OCI-LY1 (cell line): ENCODE data around the gene AFF1.

ENCODE experiments used
- H2AFZ ChIP-seq: fragments of 200-600 bp; sonication (generic), shearing (Covaris generic); 2 replicates; pipeline ENCODE4 v1.6.0; 2014; ENCODE audit warnings: antibody characterized with exemption, mild to moderate bottlenecking, low read length
- H3F3A ChIP-seq: fragments of 200-600 bp; sonication (generic), shearing (Covaris generic); 2 replicates; pipeline ENCODE4 v1.6.0; 2014; ENCODE audit warnings: mild to moderate bottlenecking, antibody characterized with exemption, low read length, moderate library complexity; ENCODE audit not compliant: insufficient read depth
- H3K27ac ChIP-seq: fragments of 200-600 bp; sonication (generic); 2 replicates; pipeline ENCODE4 v1.5.1; 2014; ENCODE audit warnings: low read length, mixed run types, mild to moderate bottlenecking, low read depth; ENCODE audit not compliant: poor library complexity, severe bottlenecking
- H3K27me3 ChIP-seq: fragments of 200-600 bp; sonication (generic); 2 replicates; pipeline ENCODE4 v1.6.0; 2014; ENCODE audit warnings: antibody characterized with exemption, mild to moderate bottlenecking, low read length, moderate library complexity; ENCODE audit not compliant: insufficient read depth
- H3K36me3 ChIP-seq: fragments of 200-600 bp; sonication (generic); 2 replicates; pipeline ENCODE4 v1.6.1; 2014; ENCODE audit warnings: mild to moderate bottlenecking, antibody characterized with exemption, low read length, moderate library complexity, mixed read lengths; ENCODE audit not compliant: insufficient read depth
- H3K4me1 ChIP-seq: fragments of 200-600 bp; sonication (generic); 2 replicates; pipeline ENCODE4 v1.5.1; 2014; ENCODE audit warnings: mild to moderate bottlenecking, low read length, moderate library complexity; ENCODE audit not compliant: insufficient read depth, severe bottlenecking
- H3K4me2 ChIP-seq: fragments of 200-600 bp; sonication (generic), shearing (Covaris generic); 2 replicates; pipeline ENCODE4 v1.6.1; 2014; ENCODE audit warnings: low read length
- H3K4me3 ChIP-seq: fragments of 200-600 bp; sonication (generic); 2 replicates; pipeline ENCODE4 v1.5.1; 2014; ENCODE audit warnings: low read length, low read depth, mild to moderate bottlenecking, mixed read lengths; ENCODE audit not compliant: poor library complexity, severe bottlenecking
- H3K79me2 ChIP-seq: fragments of 200-600 bp; shearing (Covaris generic); 2 replicates; pipeline ENCODE4 v1.6.1; 2016; ENCODE audit warnings: mixed run types, low read length, mixed read lengths; ENCODE audit not compliant: insufficient read depth
- H3K9ac ChIP-seq: fragments of 200-600 bp; sonication (generic), shearing (Covaris generic); 2 replicates; pipeline ENCODE4 v1.6.1; 2014; ENCODE audit warnings: mild to moderate bottlenecking, low read length, mixed read lengths
- H3K9me2 ChIP-seq: fragments of 200-600 bp; sonication (generic), shearing (Covaris generic); 2 replicates; pipeline ENCODE4 v1.6.1; 2014; ENCODE audit warnings: low read depth, mild to moderate bottlenecking, low read length, mixed read lengths
- H3K9me3 ChIP-seq: fragments of 200-600 bp; shearing (Covaris generic); 2 replicates; pipeline ENCODE4 v1.6.1; 2014; ENCODE audit warnings: low read length, mixed read lengths
- H4K20me1 ChIP-seq: fragments of 200-600 bp; sonication (generic), shearing (Covaris generic); 2 replicates; pipeline ENCODE4 v1.6.0; 2016; ENCODE audit warnings: mild to moderate bottlenecking, low read length; ENCODE audit not compliant: insufficient read depth
- EZH2 ChIP-seq: fragments of 200-600 bp; sonication (generic), shearing (Covaris generic); IDR thresholded peaks from 2 replicates; pipeline ENCODE4 v1.8.0; 2017; ENCODE audit warnings: borderline replicate concordance, mixed run types, mild to moderate bottlenecking, antibody characterized with exemption, low read length, moderate library complexity, mixed read lengths
- TF ChIP-seq, protein P1 (sequence below): fragments of 200-600 bp; sonication (generic), shearing (Covaris generic); IDR thresholded peaks from 2 replicates; pipeline ENCODE4 v1.5.1; 2017; ENCODE audit warnings: mild to moderate bottlenecking, antibody characterized with exemption, low read length, moderate library complexity, mixed read lengths

The AFF1 gene

DNA sequence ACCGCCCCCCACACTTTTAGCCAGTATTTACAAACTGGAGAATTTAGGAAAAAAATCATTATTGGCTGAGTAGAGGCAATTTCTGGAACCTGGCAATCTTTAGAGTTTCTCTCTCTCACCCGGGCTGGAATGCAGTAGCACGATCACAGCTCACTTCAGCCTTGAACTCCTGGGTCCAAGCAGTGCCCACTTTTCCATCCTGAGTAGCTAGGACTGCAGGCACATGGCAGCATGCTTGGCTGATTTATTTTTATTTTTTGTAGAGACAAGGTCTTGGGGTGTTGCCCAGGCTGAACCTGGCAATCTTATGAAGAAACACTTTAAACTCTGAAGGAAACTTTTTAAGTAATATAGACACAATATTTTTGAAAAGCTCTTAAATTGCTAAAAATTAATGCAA, 120.1 kb downstream of the AFF1 start:
- Histone ChIP-seq H3K27ac (no peak overlapping the region), H3K79me2 (no peaks in the 10 kb centered on the region), H3K9ac (no peak overlapping the region)

DNA sequence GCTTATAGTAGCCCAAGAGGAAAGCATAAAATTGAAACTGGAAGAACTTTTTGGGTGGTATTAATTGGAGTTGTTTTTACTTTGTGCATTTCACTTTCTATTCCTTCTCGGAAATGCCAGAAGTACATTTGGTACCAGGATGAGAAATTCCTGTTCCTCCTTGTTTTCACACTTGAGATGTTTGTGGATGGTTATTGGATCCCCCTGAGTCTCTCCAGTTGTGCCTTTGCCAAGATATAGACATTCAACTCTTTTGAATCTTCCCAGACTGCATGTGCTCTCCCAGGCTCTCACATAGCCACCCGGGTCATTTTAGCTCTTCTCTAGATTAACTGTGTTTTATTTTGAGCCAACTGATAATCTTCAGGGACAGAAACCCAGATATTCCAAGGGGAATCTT, 120.5 kb downstream of the AFF1 start:
- TF ChIP-seq, protein P1, sequence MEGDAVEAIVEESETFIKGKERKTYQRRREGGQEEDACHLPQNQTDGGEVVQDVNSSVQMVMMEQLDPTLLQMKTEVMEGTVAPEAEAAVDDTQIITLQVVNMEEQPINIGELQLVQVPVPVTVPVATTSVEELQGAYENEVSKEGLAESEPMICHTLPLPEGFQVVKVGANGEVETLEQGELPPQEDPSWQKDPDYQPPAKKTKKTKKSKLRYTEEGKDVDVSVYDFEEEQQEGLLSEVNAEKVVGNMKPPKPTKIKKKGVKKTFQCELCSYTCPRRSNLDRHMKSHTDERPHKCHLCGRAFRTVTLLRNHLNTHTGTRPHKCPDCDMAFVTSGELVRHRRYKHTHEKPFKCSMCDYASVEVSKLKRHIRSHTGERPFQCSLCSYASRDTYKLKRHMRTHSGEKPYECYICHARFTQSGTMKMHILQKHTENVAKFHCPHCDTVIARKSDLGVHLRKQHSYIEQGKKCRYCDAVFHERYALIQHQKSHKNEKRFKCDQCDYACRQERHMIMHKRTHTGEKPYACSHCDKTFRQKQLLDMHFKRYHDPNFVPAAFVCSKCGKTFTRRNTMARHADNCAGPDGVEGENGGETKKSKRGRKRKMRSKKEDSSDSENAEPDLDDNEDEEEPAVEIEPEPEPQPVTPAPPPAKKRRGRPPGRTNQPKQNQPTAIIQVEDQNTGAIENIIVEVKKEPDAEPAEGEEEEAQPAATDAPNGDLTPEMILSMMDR, result no peak
- TF ChIP-seq EZH2, result no peak
- Histone ChIP-seq H4K20me1 (no peaks in the 10 kb centered on the region), H3K9me3 (no peaks in the 10 kb centered on the region), H3K4me3 (no peak overlapping the region), H2AFZ (no peak overlapping the region), H3K27me3 (no peaks in the 10 kb centered on the region), H3K79me2 (no peaks in the 10 kb centered on the region), H3F3A (no peaks in the 10 kb centered on the region), H3K27ac (no peak overlapping the region), H3K36me3 (no peaks in the 10 kb centered on the region), H3K9me2 (no peaks in the 10 kb centered on the region), H3K4me1 (peaks cover 6% of the 10 kb centered on the region), H3K9ac (no peak overlapping the region), H3K4me2 (no peak overlapping the region)

More for the DNA sequence above, 120.1 kb downstream of the AFF1 start:
- Histone ChIP-seq H3K36me3 (no peaks in the 10 kb centered on the region), H3F3A (no peaks in the 10 kb centered on the region), H3K4me2 (no peak overlapping the region), H3K4me1 (peaks cover 6% of the 10 kb centered on the region), H3K9me2 (no peaks in the 10 kb centered on the region), H4K20me1 (no peaks in the 10 kb centered on the region), H3K9me3 (no peaks in the 10 kb centered on the region), H3K4me3 (no peak overlapping the region), H3K27me3 (no peaks in the 10 kb centered on the region), H2AFZ (no peak overlapping the region)
- TF ChIP-seq, protein P1, result no peak
- no peak for TF ChIP-seq EZH2

DNA sequence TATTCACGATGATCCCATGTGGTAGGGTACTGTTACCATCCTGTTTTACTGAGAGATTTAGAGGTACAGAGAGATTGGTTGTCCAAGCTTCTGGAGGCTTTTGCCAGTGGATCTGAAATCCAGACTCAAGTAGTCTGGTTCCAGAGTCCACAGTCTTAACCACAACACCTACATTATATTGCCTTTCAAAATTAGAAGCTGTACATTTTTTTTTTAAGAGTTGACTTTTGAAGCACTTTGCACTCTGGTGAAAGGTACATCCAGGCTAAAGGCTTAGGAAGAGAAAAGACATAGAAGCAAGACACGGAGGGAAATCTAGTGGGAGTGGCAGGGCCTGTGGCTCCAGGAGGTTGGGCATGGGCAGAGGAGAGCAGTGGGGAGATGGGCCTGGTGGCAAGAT, 122.1 kb downstream of the AFF1 start:
- no peak for TF ChIP-seq EZH2
- TF ChIP-seq, protein P1, result no peak
- no peak overlapping the region for H3K27ac ChIP-seq
- H3K4me1 ChIP-seq, result peaks cover 6% of the 10 kb centered on the region

More for the DNA sequence above, 122.1 kb downstream of the AFF1 start:
- Histone ChIP-seq H3K4me2 (no peak overlapping the region), H2AFZ (no peak overlapping the region), H3K36me3 (no peaks in the 10 kb centered on the region), H3K9me3 (no peaks in the 10 kb centered on the region), H3F3A (no peaks in the 10 kb centered on the region), H3K4me3 (no peak overlapping the region), H3K9ac (no peak overlapping the region), H4K20me1 (no peaks in the 10 kb centered on the region), H3K79me2 (no peaks in the 10 kb centered on the region), H3K9me2 (no peaks in the 10 kb centered on the region), H3K27me3 (no peaks in the 10 kb centered on the region)
